CD14-positive monocyte (primary cell): ENCODE measurements around the gene CDH4. TPM values are rescaled to one million over a fixed set of nuclear protein-coding genes. Genes with fewer than 3 reads are reported as not detected.
"Not testable (repeated sequence)": the region's sequence is repeated elsewhere in the genome, so short reads cannot be mapped to it uniquely, and the experiment has no call there.

ENCODE experiments used
- DNase-seq, 3 donors: peaks; one replicate each; pipeline ENCODE4 v3.0.0-alpha.2; 2011 to 2022
- H2AFZ ChIP-seq: 2 replicates; pipeline ENCODE4 v1.6.0; 2012; ENCODE audit warnings: mild to moderate bottlenecking, low read depth, low read length, inconsistent platforms; ENCODE audit not compliant: insufficient read depth, poor library complexity, severe bottlenecking
- H3K27ac ChIP-seq, 2 donors: 1 replicate in 1 of 2; 2 replicates in 1 of 2; pipeline ENCODE4 v1.5.1; 2012 to 2013; ENCODE audit warnings: low read length in 2 of 2, control low read depth in 1 of 2, inconsistent platforms in 1 of 2, low read depth in 1 of 2, mild to moderate bottlenecking in 1 of 2
- H3K27me3 ChIP-seq, 2 donors: one replicate each; pipeline versions ENCODE4 v1.6.0 to v1.6.1; 2011 to 2013; ENCODE audit warnings: low read length in 2 of 2; ENCODE audit not compliant: control insufficient read depth in 2 of 2, insufficient read depth in 2 of 2
- H3K36me3 ChIP-seq, 2 donors: replicated peaks in 1 of 2; 1 replicate in 1 of 2; 2 replicates in 1 of 2; pipeline versions ENCODE4 v1.5.1 to v1.6.1; 2012 to 2013; ENCODE audit warnings: low read length in 2 of 2, control low read depth in 1 of 2, inconsistent platforms in 1 of 2, mild to moderate bottlenecking in 1 of 2; ENCODE audit not compliant: insufficient read depth in 2 of 2, control insufficient read depth in 1 of 2
- H3K4me1 ChIP-seq, 2 donors: 1 replicate in 1 of 2; 2 replicates in 1 of 2; pipeline versions ENCODE4 v1.5.1 to v1.6.1; 2012 to 2013; ENCODE audit warnings: low read length in 2 of 2, control low read depth in 1 of 2, inconsistent platforms in 1 of 2, mild to moderate bottlenecking in 1 of 2, moderate library complexity in 1 of 2; ENCODE audit not compliant: insufficient read depth in 2 of 2, control insufficient read depth in 1 of 2
- H3K4me2 ChIP-seq: replicated peaks from 2 replicates; pipeline ENCODE3; 2012; ENCODE audit warnings: low read length, moderate library complexity, mild to moderate bottlenecking; ENCODE audit not compliant: poor library complexity, severe bottlenecking; ENCODE audit errors: extremely low read depth
- H3K4me3 ChIP-seq, 3 experiments: fragments of 200-600 bp in 1 of 3; sonication (generic) in 1 of 3; replicated peaks in 1 of 3; 1 replicate in 2 of 3; 2 replicates in 1 of 3; pipeline ENCODE4 v1.5.1; 2011 to 2013; ENCODE audit warnings: low read length in 3 of 3, mild to moderate bottlenecking in 3 of 3, control low read depth in 2 of 3, low read depth in 2 of 3, inconsistent platforms in 1 of 3, moderate library complexity in 1 of 3
- H3K79me2 ChIP-seq: 2 replicates; pipeline ENCODE4 v1.6.0; 2012; ENCODE audit warnings: mild to moderate bottlenecking, control low read depth, inconsistent platforms, low read length, moderate library complexity; ENCODE audit not compliant: insufficient read depth
- H3K9ac ChIP-seq: 2 replicates; pipeline ENCODE4 v1.6.0; 2017; ENCODE audit warnings: low read length, mild to moderate bottlenecking; ENCODE audit not compliant: insufficient read depth, poor library complexity, severe bottlenecking
- H3K9me3 ChIP-seq, 2 donors: replicated peaks in 1 of 2; 1 replicate in 1 of 2; 2 replicates in 1 of 2; pipeline versions ENCODE4 v1.5.1 to v1.6.1; 2012 to 2013; ENCODE audit warnings: low read length in 2 of 2, control low read depth in 1 of 2; ENCODE audit not compliant: control insufficient read depth in 1 of 2, insufficient read depth in 1 of 2
- H4K20me1 ChIP-seq: 2 replicates; pipeline ENCODE4 v1.6.0; 2012; ENCODE audit warnings: mild to moderate bottlenecking, low read length, control low read depth, moderate library complexity; ENCODE audit not compliant: insufficient read depth
- H3K27ac Mint-ChIP-seq, 7 donors: one replicate each; pipeline ENCODE4 v1.8.0; 2020; ENCODE audit warnings: mild to moderate bottlenecking in 7 of 7, mixed read lengths in 7 of 7, moderate library complexity in 6 of 7, inconsistent platforms in 2 of 7
- H3K27me3 Mint-ChIP-seq, 3 donors: one replicate each; pipeline ENCODE4 v1.8.0; 2021 to 2022; ENCODE audit warnings: low read depth in 3 of 3, mild to moderate bottlenecking in 3 of 3, mixed read lengths in 3 of 3, moderate library complexity in 3 of 3, inconsistent platforms in 1 of 3
- H3K36me3 Mint-ChIP-seq, 2 donors: one replicate each; pipeline ENCODE4 v1.8.0; 2020; ENCODE audit warnings: mixed read lengths in 2 of 2, inconsistent platforms in 1 of 2, mild to moderate bottlenecking in 1 of 2
- H3K4me1 Mint-ChIP-seq: one replicate; pipeline ENCODE4 v1.8.0; 2020; ENCODE audit warnings: mild to moderate bottlenecking, mixed read lengths
- H3K4me3 Mint-ChIP-seq, 2 donors: one replicate each; pipeline ENCODE4 v1.8.0; 2020; ENCODE audit warnings: mild to moderate bottlenecking in 2 of 2, mixed read lengths in 2 of 2, moderate library complexity in 1 of 2
- H3K9me3 Mint-ChIP-seq, 7 donors: one replicate each; pipeline ENCODE4 v1.8.0; 2020 to 2022; ENCODE audit warnings: mixed read lengths in 7 of 7, mild to moderate bottlenecking in 6 of 7, moderate library complexity in 6 of 7, inconsistent platforms in 2 of 7
- CTCF ChIP-seq: fragments of 200-600 bp; IDR thresholded peaks from one replicate; pipeline ENCODE4 v1.8.0; 2022; ENCODE audit warnings: antibody characterized with exemption, mild to moderate bottlenecking
- WGBS: methylation state at CpG from one replicate; pipeline ENCODE4 v1.1.5; 2013; ENCODE audit warnings: missing lambda C conversion rate; ENCODE audit not compliant: insufficient coverage; 5-methylcytosine and 5-hydroxymethylcytosine counted together
- intact Hi-C, 2 donors: fragments of 100-400 bp; cut with micrococcal nuclease; formaldehyde crosslinking; loops; one replicate each; pipeline versions ENCODE4 v1.15.0 to v1.15.1; 2023
- polyA plus RNA-seq, 3 donors: library from polyadenylated mRNA; depleted of rRNA in 1 of 3; unstranded in 2 of 3; stranded (reverse) in 1 of 3; fragments of 300-500 nt in 2 of 3; fragments of >200 nt in 1 of 3; fragmentation: Illumina TruSeq in 2 of 3; gene quantifications; 1 replicate in 2 of 3; 2 replicates in 1 of 3; pipeline ENCODE4 v1.2.3, GENCODE V29; 2012 to 2021

The CDH4 gene
- polyA plus RNA-seq, 3 donors, result not detected

- Histone ChIP-seq H3K4me1 (no peaks in the 10 kb centered on the region), H3K9ac (no peak overlapping the region), H3K4me3 (no peak overlapping the region), H3K27me3 (no peaks in the 10 kb centered on the region), H3K9me3 (peaks cover 11 to 66% of the 10 kb centered on the region in 2 donors), H3K27ac (no peak overlapping the region), H2AFZ (no peak overlapping the region), H3K79me2 (no peaks in the 10 kb centered on the region), H3K36me3 (no peaks in the 10 kb centered on the region), H4K20me1 (no peaks in the 10 kb centered on the region), H3K4me2 (no peak overlapping the region)
- Mint-ChIP-seq H3K4me1 (no peaks in the 10 kb centered on the region), H3K9me3 (peaks cover 6 to 38% (median 22%) of the 10 kb centered on the region in 7 donors), H3K4me3 (no peak overlapping the region), H3K36me3 (no peaks in the 10 kb centered on the region), H3K27ac (no peak overlapping the region), H3K27me3 (peaks cover 0 to 5% (median 2%) of the 10 kb centered on the region in 3 donors)
- intact Hi-C loops, result no loop called here
- TF ChIP-seq CTCF, result no peak
- DNase-seq, result no peak
- WGBS, result 82% methylated on average over 8 of the region's 9 CpGs
Observed at GRCh38 chr20:61478094-61478493, 226.0 kb downstream of the CDH4 start.

GRCh38 chr20:61478611-61479305, 226.7 kb downstream of the CDH4 start:
- H3K4me1 Mint-ChIP-seq, result no peaks in the 10 kb centered on the region
- Histone ChIP-seq H3K27ac (no peak overlapping the region), H3K9me3 (peaks cover 11 to 69% of the 10 kb centered on the region in 2 donors), H3K4me3 (no peak overlapping the region), H3K27me3 (no peaks in the 10 kb centered on the region), H3K4me2 (no peak overlapping the region), H4K20me1 (no peaks in the 10 kb centered on the region), H3K9ac (no peak overlapping the region), H3K36me3 (no peaks in the 10 kb centered on the region), H2AFZ (no peak overlapping the region), H3K79me2 (no peaks in the 10 kb centered on the region), H3K4me1 (no peaks in the 10 kb centered on the region)
- DNase-seq, result no peak
- H3K36me3 Mint-ChIP-seq, result no peaks in the 10 kb centered on the region
- intact Hi-C loops, result no loop called here
- no peak for TF ChIP-seq CTCF
- 81% methylated on average over 8 of the region's 13 CpGs for WGBS
- no peak overlapping the region for H3K4me3 Mint-ChIP-seq
- peaks cover 6 to 43% (median 22%) of the 10 kb centered on the region in 7 donors for H3K9me3 Mint-ChIP-seq
- no peak overlapping the region for H3K27ac Mint-ChIP-seq
- H3K27me3 Mint-ChIP-seq, result peaks cover 0 to 3% (median 2%) of the 10 kb centered on the region in 3 donors

GRCh38 chr20:61479433-61479832, 227.4 kb downstream of the CDH4 start:
- H3K4me2 ChIP-seq, H3K27me3 ChIP-seq, H2AFZ ChIP-seq, H3K27ac ChIP-seq, H3K4me1 Mint-ChIP-seq, H3K27me3 Mint-ChIP-seq, H3K4me3 ChIP-seq, H3K36me3 ChIP-seq, H3K27ac Mint-ChIP-seq, H3K36me3 Mint-ChIP-seq, intact Hi-C loops, H3K4me1 ChIP-seq, H4K20me1 ChIP-seq, H3K9ac ChIP-seq, H3K4me3 Mint-ChIP-seq, H3K79me2 ChIP-seq, DNase-seq: not testable (repeated sequence)
- peaks cover 15 to 76% of the 10 kb centered on the region in 2 donors for H3K9me3 ChIP-seq
- H3K9me3 Mint-ChIP-seq, result peaks cover 6 to 49% (median 26%) of the 10 kb centered on the region in 7 donors
- WGBS, result no CpG with 5 or more reads among the region's 4 CpGs
